Measurements from ENCODE around the gene THRB.

- no peak for TF ChIP-seq CTCF (tag by site-specific recombination; IDR thresholded peaks at IDR 0.05)
- no peak for TF ChIP-seq ZNF670 (tag by site-specific recombination; IDR thresholded peaks at IDR 0.05; ENCODE audit: low read depth)
- no peak for TF ChIP-seq ZNF335 (tag by site-specific recombination; conservative IDR thresholded peaks at IDR 0.05)
- no peak for TF ChIP-seq GLIS2 (tag by site-specific recombination; IDR thresholded peaks at IDR 0.05)
- TF ChIP-seq ZNF701 (tag by site-specific recombination; IDR thresholded peaks at IDR 0.05) = no peak
- no peak for TF ChIP-seq SETDB1 (IDR thresholded peaks at IDR 0.05; ENCODE audit: insufficient read length, low read length)
- no peak for TF ChIP-seq ZBTB20 (tag by site-specific recombination; IDR thresholded peaks at IDR 0.05)
- TF ChIP-seq REST (tag by site-specific recombination; IDR thresholded peaks at IDR 0.05) = no peak
Observed at GRCh38 chr3:24287755-24288450, 206.7 kb downstream of the THRB start.
